WTC11 (cell line): Measurements from ENCODE around the gene PALM2AKAP2.

Source experiments
- ATF2 ChIP-seq: sonication (generic); formaldehyde crosslinking; IDR thresholded peaks from 2 replicates; pipeline ENCODE4 v1.8.1; 2022; ENCODE audit warnings: low read depth, missing genetic modification reagents, borderline replicate concordance
- ELF4 ChIP-seq: sonication (generic); formaldehyde crosslinking; IDR thresholded peaks from 2 replicates; pipeline ENCODE4 v1.8.1; 2022; ENCODE audit warnings: low read depth, mild to moderate bottlenecking, moderate library complexity, missing genetic modification reagents
- HMGXB4 ChIP-seq: sonication (generic); formaldehyde crosslinking; IDR thresholded peaks from 2 replicates; pipeline ENCODE4 v1.8.1; 2023; ENCODE audit warnings: mild to moderate bottlenecking, moderate library complexity, missing genetic modification reagents
- MAX ChIP-seq: sonication (generic); formaldehyde crosslinking; IDR thresholded peaks from 2 replicates; pipeline ENCODE4 v1.8.0; 2022; ENCODE audit warnings: mild to moderate bottlenecking, missing genetic modification reagents
- NFE2L1 ChIP-seq: sonication (generic); formaldehyde crosslinking; IDR thresholded peaks from 2 replicates; pipeline ENCODE4 v1.8.1; 2023; ENCODE audit warnings: missing genetic modification reagents
- NFYB ChIP-seq: sonication (generic); formaldehyde crosslinking; conservative IDR thresholded peaks from 2 replicates; pipeline ENCODE4 v1.8.0; 2022; ENCODE audit warnings: low read depth, missing genetic modification reagents
- NR2C2 ChIP-seq: sonication (generic); formaldehyde crosslinking; IDR thresholded peaks from 2 replicates; pipeline ENCODE4 v1.8.0; 2022; ENCODE audit warnings: mild to moderate bottlenecking, missing genetic modification reagents
- SP1 ChIP-seq: sonication (generic); formaldehyde crosslinking; conservative IDR thresholded peaks from 2 replicates; pipeline ENCODE4 v1.8.1; 2022; ENCODE audit warnings: missing genetic modification reagents
- ZNF121 ChIP-seq: sonication (generic); formaldehyde crosslinking; IDR thresholded peaks from 2 replicates; pipeline ENCODE4 v1.8.0; 2023; ENCODE audit warnings: missing genetic modification reagents
- ZNF138 ChIP-seq: sonication (generic); formaldehyde crosslinking; conservative IDR thresholded peaks from 2 replicates; pipeline ENCODE4 v1.8.1; 2022; ENCODE audit warnings: mild to moderate bottlenecking, moderate library complexity, missing genetic modification reagents
- ZNF232 ChIP-seq: sonication (generic); formaldehyde crosslinking; IDR thresholded peaks from 2 replicates; pipeline ENCODE4 v1.8.0; 2022; ENCODE audit warnings: mild to moderate bottlenecking, missing genetic modification reagents
- TF ChIP-seq, protein P1 (sequence below): fragments of 200-600 bp; IDR thresholded peaks from 2 replicates; pipeline ENCODE4 v1.8.0; 2022; ENCODE audit warnings: antibody characterized with exemption
- TF ChIP-seq, protein P2 (sequence below): sonication (generic); formaldehyde crosslinking; IDR thresholded peaks from 2 replicates; pipeline ENCODE4 v1.8.1; 2023; ENCODE audit warnings: mild to moderate bottlenecking, missing genetic modification reagents
- TF ChIP-seq, protein P3 (sequence below): sonication (generic); formaldehyde crosslinking; IDR thresholded peaks from 2 replicates; pipeline ENCODE4 v1.8.0; 2022; ENCODE audit warnings: mild to moderate bottlenecking, missing genetic modification reagents

GRCh38 chr9:109751253-109751652, 28.7 kb upstream of the PALM2AKAP2 start:
- TF ChIP-seq, protein P1, sequence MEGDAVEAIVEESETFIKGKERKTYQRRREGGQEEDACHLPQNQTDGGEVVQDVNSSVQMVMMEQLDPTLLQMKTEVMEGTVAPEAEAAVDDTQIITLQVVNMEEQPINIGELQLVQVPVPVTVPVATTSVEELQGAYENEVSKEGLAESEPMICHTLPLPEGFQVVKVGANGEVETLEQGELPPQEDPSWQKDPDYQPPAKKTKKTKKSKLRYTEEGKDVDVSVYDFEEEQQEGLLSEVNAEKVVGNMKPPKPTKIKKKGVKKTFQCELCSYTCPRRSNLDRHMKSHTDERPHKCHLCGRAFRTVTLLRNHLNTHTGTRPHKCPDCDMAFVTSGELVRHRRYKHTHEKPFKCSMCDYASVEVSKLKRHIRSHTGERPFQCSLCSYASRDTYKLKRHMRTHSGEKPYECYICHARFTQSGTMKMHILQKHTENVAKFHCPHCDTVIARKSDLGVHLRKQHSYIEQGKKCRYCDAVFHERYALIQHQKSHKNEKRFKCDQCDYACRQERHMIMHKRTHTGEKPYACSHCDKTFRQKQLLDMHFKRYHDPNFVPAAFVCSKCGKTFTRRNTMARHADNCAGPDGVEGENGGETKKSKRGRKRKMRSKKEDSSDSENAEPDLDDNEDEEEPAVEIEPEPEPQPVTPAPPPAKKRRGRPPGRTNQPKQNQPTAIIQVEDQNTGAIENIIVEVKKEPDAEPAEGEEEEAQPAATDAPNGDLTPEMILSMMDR: no peak
- no peak for TF ChIP-seq ZNF121
- no peak for TF ChIP-seq NFE2L1
- TF ChIP-seq, protein P2, sequence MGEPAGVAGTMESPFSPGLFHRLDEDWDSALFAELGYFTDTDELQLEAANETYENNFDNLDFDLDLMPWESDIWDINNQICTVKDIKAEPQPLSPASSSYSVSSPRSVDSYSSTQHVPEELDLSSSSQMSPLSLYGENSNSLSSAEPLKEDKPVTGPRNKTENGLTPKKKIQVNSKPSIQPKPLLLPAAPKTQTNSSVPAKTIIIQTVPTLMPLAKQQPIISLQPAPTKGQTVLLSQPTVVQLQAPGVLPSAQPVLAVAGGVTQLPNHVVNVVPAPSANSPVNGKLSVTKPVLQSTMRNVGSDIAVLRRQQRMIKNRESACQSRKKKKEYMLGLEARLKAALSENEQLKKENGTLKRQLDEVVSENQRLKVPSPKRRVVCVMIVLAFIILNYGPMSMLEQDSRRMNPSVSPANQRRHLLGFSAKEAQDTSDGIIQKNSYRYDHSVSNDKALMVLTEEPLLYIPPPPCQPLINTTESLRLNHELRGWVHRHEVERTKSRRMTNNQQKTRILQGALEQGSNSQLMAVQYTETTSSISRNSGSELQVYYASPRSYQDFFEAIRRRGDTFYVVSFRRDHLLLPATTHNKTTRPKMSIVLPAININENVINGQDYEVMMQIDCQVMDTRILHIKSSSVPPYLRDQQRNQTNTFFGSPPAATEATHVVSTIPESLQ (CRISPR knock-in tag): no peak
- TF ChIP-seq NFYB (CRISPR knock-in tag): no peak
- TF ChIP-seq, protein P3, sequence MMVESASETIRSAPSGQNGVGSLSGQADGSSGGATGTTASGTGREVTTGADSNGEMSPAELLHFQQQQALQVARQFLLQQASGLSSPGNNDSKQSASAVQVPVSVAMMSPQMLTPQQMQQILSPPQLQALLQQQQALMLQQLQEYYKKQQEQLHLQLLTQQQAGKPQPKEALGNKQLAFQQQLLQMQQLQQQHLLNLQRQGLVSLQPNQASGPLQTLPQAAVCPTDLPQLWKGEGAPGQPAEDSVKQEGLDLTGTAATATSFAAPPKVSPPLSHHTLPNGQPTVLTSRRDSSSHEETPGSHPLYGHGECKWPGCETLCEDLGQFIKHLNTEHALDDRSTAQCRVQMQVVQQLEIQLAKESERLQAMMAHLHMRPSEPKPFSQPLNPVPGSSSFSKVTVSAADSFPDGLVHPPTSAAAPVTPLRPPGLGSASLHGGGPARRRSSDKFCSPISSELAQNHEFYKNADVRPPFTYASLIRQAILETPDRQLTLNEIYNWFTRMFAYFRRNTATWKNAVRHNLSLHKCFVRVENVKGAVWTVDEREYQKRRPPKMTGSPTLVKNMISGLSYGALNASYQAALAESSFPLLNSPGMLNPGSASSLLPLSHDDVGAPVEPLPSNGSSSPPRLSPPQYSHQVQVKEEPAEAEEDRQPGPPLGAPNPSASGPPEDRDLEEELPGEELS (CRISPR knock-in tag): no peak
- no peak for TF ChIP-seq SP1 (CRISPR knock-in tag)
- TF ChIP-seq ZNF232 (CRISPR knock-in tag): no peak
- no peak for TF ChIP-seq NR2C2 (CRISPR knock-in tag)
- TF ChIP-seq MAX (CRISPR knock-in tag): no peak
- no peak for TF ChIP-seq HMGXB4 (CRISPR knock-in tag)
- TF ChIP-seq ZNF138 (CRISPR knock-in tag): no peak
- no peak for TF ChIP-seq ELF4
- TF ChIP-seq ATF2 (CRISPR knock-in tag): no peak
